K562 (cell line): Measurements from ENCODE around the gene SLC49A3. TPM values are rescaled to one million over a fixed set of nuclear protein-coding genes. Genes with fewer than 3 reads are reported as not detected.

Experiments used
- ATAC-seq: fragments of 200-7000 bp; cut with Tn5 transposase; 3 replicates; pipeline ENCODE4 v1.9.1; 2020; ENCODE audit warnings: moderate library complexity
- BruUV-seq: library from RNA; stranded (reverse); fragments of 400-500 nt; replicated peaks from 2 replicates; lab custom pipeline; 2021; lab: Mats Ljungman, UMichigan
- CTCF ChIA-PET: fragments of 300-600 bp; formaldehyde crosslinking; extraction: SDS; loops from one replicate; lab custom pipeline; 2021; ENCODE audit warnings: low intra/inter-chr PET ratio; lab: Yijun Ruan, JAX
- POLR2A ChIA-PET: fragments of 300-600, 350-650 bp; sonication (Branson Sonifier 250); formaldehyde crosslinking; extraction: SDS; loops from one replicate; lab custom pipeline; 2021; ENCODE audit warnings: antibody characterized with exemption, inconsistent platforms; lab: Yijun Ruan, JAX
- DNase-seq, 4 experiments: peaks; one replicate each; pipeline versions ENCODE4 v3.0.0 to v3.0.0-alpha.2; 2011 to 2018; ENCODE audit warnings: low spot score in 3 of 4, mixed read lengths in 3 of 4; ENCODE audit errors: extremely low read depth in 1 of 4
- FAIRE-seq: peaks from 2 replicates; lab custom pipeline; 2011; peaks lifted over from hg19 to GRCh38; lab: Jason Lieb, UNC
- H2AFZ ChIP-seq: 2 replicates; pipeline ENCODE4 v1.6.0; 2011; ENCODE audit warnings: low read depth, low read length, control low read depth, inconsistent platforms
- H3K27ac ChIP-seq: fragments of 200-600 bp; 3 replicates; pipeline ENCODE4 v1.8.0; 2011; ENCODE audit warnings: low read depth, mild to moderate bottlenecking, control low read depth, inconsistent platforms, low read length, moderate library complexity, mixed read lengths; ENCODE audit errors: extremely low read depth
- H3K27me3 ChIP-seq, 2 experiments: fragments of 300-600 bp in 1 of 2; 2 replicates in 1 of 2; 3 replicates in 1 of 2; pipeline versions ENCODE4 v1.6.0 to v1.8.0; 2011; ENCODE audit warnings: inconsistent platforms in 2 of 2, low read length in 2 of 2, mild to moderate bottlenecking in 1 of 2, mixed read lengths in 1 of 2, moderate library complexity in 1 of 2; ENCODE audit not compliant: control insufficient read depth in 2 of 2, insufficient read depth in 2 of 2
- H3K36me3 ChIP-seq: fragments of 300-600 bp; 3 replicates; pipeline ENCODE4 v1.8.0; 2011; ENCODE audit warnings: mild to moderate bottlenecking, low read length, inconsistent platforms; ENCODE audit not compliant: control insufficient read depth, insufficient read depth
- H3K4me1 ChIP-seq, 2 experiments: fragments of 200-600 bp in 1 of 2; replicated peaks in 1 of 2; 2 replicates in 1 of 2; 3 replicates in 1 of 2; pipeline versions ENCODE4 v1.5.1 to v1.8.0; 2011; ENCODE audit warnings: inconsistent platforms in 2 of 2, low read length in 2 of 2, mild to moderate bottlenecking in 1 of 2, mixed read lengths in 1 of 2, moderate library complexity in 1 of 2; ENCODE audit not compliant: control insufficient read depth in 2 of 2, insufficient read depth in 2 of 2
- H3K4me2 ChIP-seq: 2 replicates; pipeline ENCODE4 v1.6.1; 2011; ENCODE audit warnings: low read length, control low read depth, inconsistent platforms, mixed read lengths; ENCODE audit not compliant: insufficient read depth
- H3K4me3 ChIP-seq: fragments of 200-600 bp; sonication (generic), shearing (Covaris generic); 2 replicates; pipeline ENCODE4 v1.5.1; 2016; ENCODE audit warnings: control low read depth, inconsistent platforms
- H3K79me2 ChIP-seq: fragments of 200-600 bp; 3 replicates; pipeline ENCODE4 v1.8.0; 2011; ENCODE audit warnings: low read length, inconsistent platforms; ENCODE audit not compliant: control insufficient read depth, insufficient read depth
- H3K9ac ChIP-seq, 2 experiments: 2 replicates each; pipeline versions ENCODE4 v1.6.0 to v1.6.1; 2011; ENCODE audit warnings: low read depth in 2 of 2, low read length in 2 of 2, control low read depth in 1 of 2, inconsistent platforms in 1 of 2, mild to moderate bottlenecking in 1 of 2, mixed read lengths in 1 of 2; ENCODE audit not compliant: insufficient read depth in 1 of 2
- H3K9me1 ChIP-seq: one replicate; pipeline ENCODE4 v1.6.0; 2011; ENCODE audit warnings: inconsistent platforms, mild to moderate bottlenecking, low read length, moderate library complexity; ENCODE audit not compliant: control insufficient read depth, insufficient read depth
- H3K9me3 ChIP-seq: replicated peaks from 2 replicates; pipeline ENCODE4 v1.5.1; 2011; ENCODE audit warnings: low read depth, low read length, inconsistent platforms; ENCODE audit not compliant: control insufficient read depth, insufficient read depth
- H4K20me1 ChIP-seq: replicated peaks from 2 replicates; pipeline ENCODE4 v1.6.1; 2011; ENCODE audit warnings: low read length, inconsistent platforms, mixed read lengths; ENCODE audit not compliant: control insufficient read depth, insufficient read depth
- CHD1 ChIP-seq: fragments of 200-600 bp; sonication (generic); IDR thresholded peaks from one replicate; pipeline ENCODE4 v1.6.1; 2012; ENCODE audit warnings: mild to moderate bottlenecking, moderate library complexity, low read length, inconsistent platforms
- HLTF ChIP-seq: fragments of 450-650 bp; IDR thresholded peaks from 2 replicates; pipeline ENCODE4 v1.6.1; 2016
- KDM2B ChIP-seq: fragments of 250-450 bp; sonication (Bioruptor Pico); IDR thresholded peaks from 2 replicates; pipeline ENCODE4 v1.8.0; 2021; ENCODE audit warnings: mild to moderate bottlenecking, moderate library complexity
- KLF13 ChIP-seq: fragments of 450-650 bp; IDR thresholded peaks from 2 replicates; pipeline ENCODE4 v1.6.1; 2016; ENCODE audit warnings: missing genetic modification characterization, low read depth, mild to moderate bottlenecking, missing compliant biosample characterization, moderate library complexity, borderline replicate concordance
- PHF20 ChIP-seq: fragments of 450-650 bp; IDR thresholded peaks from 2 replicates; pipeline ENCODE4 v1.6.1; 2018; ENCODE audit not compliant: partially characterized antibody
- RBM15 ChIP-seq: fragments of 200-400 bp; formaldehyde crosslinking; IDR thresholded peaks from 2 replicates; pipeline ENCODE4 v1.6.1; 2018; ENCODE audit warnings: mild to moderate bottlenecking, low read length, moderate library complexity; ENCODE audit not compliant: insufficient read depth
- RBM39 ChIP-seq: fragments of 200-400 bp; formaldehyde crosslinking; optimal IDR thresholded peaks from 2 replicates; pipeline ENCODE3; 2018; ENCODE audit warnings: low read depth, low read length
- TAF1 ChIP-seq: IDR thresholded peaks from 2 replicates; pipeline ENCODE4 v1.6.1; 2011; ENCODE audit warnings: mild to moderate bottlenecking, low read length, moderate library complexity; ENCODE audit not compliant: insufficient read depth, control insufficient read depth, severe bottlenecking; ENCODE audit errors: extremely low read depth
- TARDBP ChIP-seq: fragments of 450-650 bp; IDR thresholded peaks from 2 replicates; pipeline ENCODE4 v1.6.1; 2016
- ZC3H4 ChIP-seq: sonication (generic); formaldehyde crosslinking; IDR thresholded peaks from 2 replicates; pipeline ENCODE4 v1.9.0; 2021; ENCODE audit warnings: missing genetic modification reagents, borderline replicate concordance
- ZFP30 ChIP-seq: fragments of 250-450 bp; sonication (Bioruptor Pico); IDR thresholded peaks from 2 replicates; pipeline ENCODE4 v1.8.0; 2022; ENCODE audit warnings: moderate library complexity, mild to moderate bottlenecking, inconsistent platforms, borderline replicate concordance
- ZNF445 ChIP-seq: fragments of 250-450 bp; sonication (Bioruptor Pico); IDR thresholded peaks from 2 replicates; pipeline ENCODE4 v1.4.0; 2020; ENCODE audit warnings: low read depth, mild to moderate bottlenecking, moderate library complexity
- WGBS: fragments of 100-300 bp; shearing (Covaris generic); methylation state at CpG from one replicate; pipeline ENCODE4 v1.1.6; 2016; ENCODE audit warnings: low coverage, mixed read lengths; ENCODE audit not compliant: insufficient coverage; ENCODE audit errors: missing lambda C conversion rate; 5-methylcytosine and 5-hydroxymethylcytosine counted together
- in situ Hi-C: fragments of 300-500 bp; cut with MboI; formaldehyde crosslinking; loops from 4 replicates; pipeline ENCODE4 v1.15.0; 2018; ENCODE audit warnings: inconsistent platforms, mixed read lengths
- intact Hi-C: fragments of 100-400 bp; cut with micrococcal nuclease; formaldehyde crosslinking; loops from 2 replicates; pipeline ENCODE4 v1.14.2; 2022
- polyA plus RNA-seq, 8 experiments: library from polyadenylated mRNA; depleted of rRNA in 4 of 8; stranded (reverse) in 5 of 8; unstranded in 3 of 8; fragments of >200 nt; fragmentation: Nextera tagmentation in 2 of 8; fragmentation: Illumina TruSeq in 1 of 8; extraction: Ambion mirVana in 2 of 8; extraction: Trizol in 1 of 8; gene quantifications; 2 replicates each; pipeline versions ENCODE4 v1.2.1 to v1.2.3, GENCODE V29; 2011 to 2014; ENCODE audit warnings: inconsistent platforms in 1 of 8, missing spikeins in 1 of 8
- total RNA-seq, 7 experiments: library from RNA; depleted of rRNA in 6 of 7; stranded (reverse); fragments of >200 nt in 6 of 7; fragmentation: Illumina TruSeq in 2 of 7; extraction: Trizol in 2 of 7; gene quantifications; 2 replicates each; pipeline versions ENCODE4 v1.2.1 to v1.2.3, GENCODE V29; 2011 to 2021; ENCODE audit warnings: low replicate concordance in 1 of 7
- TF ChIP-seq, protein P1 (sequence below): fragments of 450-650 bp; IDR thresholded peaks from 2 replicates; pipeline ENCODE4 v1.7.1; 2018; ENCODE audit warnings: mild to moderate bottlenecking, low read depth; ENCODE audit not compliant: partially characterized antibody
- TF ChIP-seq, protein P2 (sequence below): fragments of 250-450 bp; sonication (Bioruptor Pico); IDR thresholded peaks from 2 replicates; pipeline ENCODE4 v1.4.0; 2020; ENCODE audit warnings: borderline replicate concordance
- TF ChIP-seq, protein P3 (sequence below): sonication (generic); formaldehyde crosslinking; IDR thresholded peaks from 2 replicates; pipeline ENCODE4 v1.8.0; 2022; ENCODE audit warnings: mild to moderate bottlenecking, missing genetic modification reagents
- TF ChIP-seq, protein P4 (sequence below): fragments of 250-450 bp; sonication (Bioruptor Pico); IDR thresholded peaks from 2 replicates; pipeline ENCODE4 v1.5.0; 2020; ENCODE audit warnings: mild to moderate bottlenecking

SLC49A3 gene
- total and polyA plus RNA-seq, 9 of the 15 experiments (the other 6 are each of a cell fraction or from before 2014, with no cell fraction given), result 0.24 to 0.41 TPM; not detected in 7

DNA sequence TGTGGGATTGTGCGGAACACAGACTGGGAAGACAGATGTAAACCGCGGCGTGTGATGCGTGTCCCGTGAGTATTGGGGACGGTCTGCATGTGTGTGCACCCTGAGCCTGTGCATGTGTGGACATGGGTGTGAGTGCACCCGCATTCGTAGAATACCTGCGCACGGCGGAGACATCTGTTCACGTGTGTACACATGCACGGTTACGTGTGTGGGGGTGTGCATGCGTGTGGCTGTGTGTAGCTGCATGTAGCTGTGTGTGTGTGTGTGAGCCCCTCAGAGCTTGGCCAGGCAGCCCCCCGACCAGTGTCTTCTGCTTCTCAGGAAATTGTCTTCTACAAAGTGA lies 34.5 kb downstream of the SLC49A3 start:
- Histone ChIP-seq H3K27me3 (peaks cover 35 to 64% of the 10 kb centered on the region in 2 experiments; a peak in 4 of 5 replicates), H3K9me3 (peaks cover 3% of the 10 kb centered on the region; the same call in 1 of the 2 replicates), H3K4me3 (no peak overlapping the region), H3K79me2 (no peaks in the 10 kb centered on the region), H3K9ac (0 out of 4 replicates have a peak overlapping the region, but pooled peaks of 1 of the 2 experiments have one; percentile 17), H3K27ac (no peak overlapping the region), H4K20me1 (no peaks in the 10 kb centered on the region), H3K4me2 (no peak overlapping the region), H3K36me3 (no peaks in the 10 kb centered on the region), H3K9me1 (no peaks in the 10 kb centered on the region), H2AFZ (no peak overlapping the region), H3K4me1 (peaks cover 0 to 70% of the 10 kb centered on the region in 2 experiments; a peak in 2 of 5 replicates)
- no TSS peak for BruUV-seq
- intact Hi-C loops (no loop called here), in situ Hi-C loops (no loop called here)
- DNase-seq (no peak), ATAC-seq (no peak), FAIRE-seq (no peak)
- ChIA-PET POLR2A (no interaction called here), CTCF (no interaction called here)
- 28% methylated on average over 16 of the region's 17 CpGs for WGBS
- TF ChIP-seq TARDBP (no peak), KDM2B (CRISPR knock-in tag) (no peak), RBM39 (no peak), KLF13 (tag) (no peak), TAF1 (no peak), ZNF445 (CRISPR knock-in tag) (no peak), PHF20 (no peak), CHD1 (no peak), ZC3H4 (CRISPR knock-in tag) (no peak), HLTF (no peak), RBM15 (no peak), ZFP30 (CRISPR knock-in tag) (no peak)
- TF ChIP-seq, protein P1, sequence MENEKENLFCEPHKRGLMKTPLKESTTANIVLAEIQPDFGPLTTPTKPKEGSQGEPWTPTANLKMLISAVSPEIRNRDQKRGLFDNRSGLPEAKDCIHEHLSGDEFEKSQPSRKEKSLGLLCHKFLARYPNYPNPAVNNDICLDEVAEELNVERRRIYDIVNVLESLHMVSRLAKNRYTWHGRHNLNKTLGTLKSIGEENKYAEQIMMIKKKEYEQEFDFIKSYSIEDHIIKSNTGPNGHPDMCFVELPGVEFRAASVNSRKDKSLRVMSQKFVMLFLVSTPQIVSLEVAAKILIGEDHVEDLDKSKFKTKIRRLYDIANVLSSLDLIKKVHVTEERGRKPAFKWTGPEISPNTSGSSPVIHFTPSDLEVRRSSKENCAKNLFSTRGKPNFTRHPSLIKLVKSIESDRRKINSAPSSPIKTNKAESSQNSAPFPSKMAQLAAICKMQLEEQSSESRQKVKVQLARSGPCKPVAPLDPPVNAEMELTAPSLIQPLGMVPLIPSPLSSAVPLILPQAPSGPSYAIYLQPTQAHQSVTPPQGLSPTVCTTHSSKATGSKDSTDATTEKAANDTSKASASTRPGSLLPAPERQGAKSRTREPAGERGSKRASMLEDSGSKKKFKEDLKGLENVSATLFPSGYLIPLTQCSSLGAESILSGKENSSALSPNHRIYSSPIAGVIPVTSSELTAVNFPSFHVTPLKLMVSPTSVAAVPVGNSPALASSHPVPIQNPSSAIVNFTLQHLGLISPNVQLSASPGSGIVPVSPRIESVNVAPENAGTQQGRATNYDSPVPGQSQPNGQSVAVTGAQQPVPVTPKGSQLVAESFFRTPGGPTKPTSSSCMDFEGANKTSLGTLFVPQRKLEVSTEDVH, result no peak
- TF ChIP-seq, protein P2, sequence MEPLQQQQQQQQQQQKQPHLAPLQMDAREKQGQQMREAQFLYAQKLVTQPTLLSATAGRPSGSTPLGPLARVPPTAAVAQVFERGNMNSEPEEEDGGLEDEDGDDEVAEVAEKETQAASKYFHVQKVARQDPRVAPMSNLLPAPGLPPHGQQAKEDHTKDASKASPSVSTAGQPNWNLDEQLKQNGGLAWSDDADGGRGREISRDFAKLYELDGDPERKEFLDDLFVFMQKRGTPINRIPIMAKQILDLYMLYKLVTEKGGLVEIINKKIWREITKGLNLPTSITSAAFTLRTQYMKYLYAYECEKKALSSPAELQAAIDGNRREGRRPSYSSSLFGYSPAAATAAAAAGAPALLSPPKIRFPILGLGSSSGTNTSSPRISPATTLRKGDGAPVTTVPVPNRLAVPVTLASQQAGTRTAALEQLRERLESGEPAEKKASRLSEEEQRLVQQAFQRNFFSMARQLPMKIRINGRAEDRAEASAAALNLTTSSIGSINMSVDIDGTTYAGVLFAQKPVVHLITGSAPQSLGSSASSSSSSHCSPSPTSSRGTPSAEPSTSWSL (CRISPR knock-in tag), result no peak
- TF ChIP-seq, protein P3, sequence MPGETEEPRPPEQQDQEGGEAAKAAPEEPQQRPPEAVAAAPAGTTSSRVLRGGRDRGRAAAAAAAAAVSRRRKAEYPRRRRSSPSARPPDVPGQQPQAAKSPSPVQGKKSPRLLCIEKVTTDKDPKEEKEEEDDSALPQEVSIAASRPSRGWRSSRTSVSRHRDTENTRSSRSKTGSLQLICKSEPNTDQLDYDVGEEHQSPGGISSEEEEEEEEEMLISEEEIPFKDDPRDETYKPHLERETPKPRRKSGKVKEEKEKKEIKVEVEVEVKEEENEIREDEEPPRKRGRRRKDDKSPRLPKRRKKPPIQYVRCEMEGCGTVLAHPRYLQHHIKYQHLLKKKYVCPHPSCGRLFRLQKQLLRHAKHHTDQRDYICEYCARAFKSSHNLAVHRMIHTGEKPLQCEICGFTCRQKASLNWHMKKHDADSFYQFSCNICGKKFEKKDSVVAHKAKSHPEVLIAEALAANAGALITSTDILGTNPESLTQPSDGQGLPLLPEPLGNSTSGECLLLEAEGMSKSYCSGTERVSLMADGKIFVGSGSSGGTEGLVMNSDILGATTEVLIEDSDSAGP (CRISPR knock-in tag), result no peak
- TF ChIP-seq, protein P4, sequence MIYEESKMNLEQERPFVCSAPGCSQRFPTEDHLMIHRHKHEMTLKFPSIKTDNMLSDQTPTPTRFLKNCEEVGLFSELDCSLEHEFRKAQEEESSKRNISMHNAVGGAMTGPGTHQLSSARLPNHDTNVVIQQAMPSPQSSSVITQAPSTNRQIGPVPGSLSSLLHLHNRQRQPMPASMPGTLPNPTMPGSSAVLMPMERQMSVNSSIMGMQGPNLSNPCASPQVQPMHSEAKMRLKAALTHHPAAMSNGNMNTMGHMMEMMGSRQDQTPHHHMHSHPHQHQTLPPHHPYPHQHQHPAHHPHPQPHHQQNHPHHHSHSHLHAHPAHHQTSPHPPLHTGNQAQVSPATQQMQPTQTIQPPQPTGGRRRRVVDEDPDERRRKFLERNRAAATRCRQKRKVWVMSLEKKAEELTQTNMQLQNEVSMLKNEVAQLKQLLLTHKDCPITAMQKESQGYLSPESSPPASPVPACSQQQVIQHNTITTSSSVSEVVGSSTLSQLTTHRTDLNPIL, result no peak
